PC-9 (cell line): ENCODE measurements around the gene TBCK.

Source experiments
- EZH2 ChIP-seq: fragments of 200-600 bp; sonication (generic); IDR thresholded peaks from 2 replicates; pipeline ENCODE4 v1.8.0; 2017; ENCODE audit warnings: antibody characterized with exemption, low read depth
- TF ChIP-seq, protein P1 (sequence below): fragments of 200-600 bp; sonication (generic); conservative IDR thresholded peaks from 2 replicates; pipeline ENCODE4 v1.6.1; 2017; ENCODE audit warnings: mixed run types, antibody characterized with exemption, mild to moderate bottlenecking, moderate library complexity

DNA sequence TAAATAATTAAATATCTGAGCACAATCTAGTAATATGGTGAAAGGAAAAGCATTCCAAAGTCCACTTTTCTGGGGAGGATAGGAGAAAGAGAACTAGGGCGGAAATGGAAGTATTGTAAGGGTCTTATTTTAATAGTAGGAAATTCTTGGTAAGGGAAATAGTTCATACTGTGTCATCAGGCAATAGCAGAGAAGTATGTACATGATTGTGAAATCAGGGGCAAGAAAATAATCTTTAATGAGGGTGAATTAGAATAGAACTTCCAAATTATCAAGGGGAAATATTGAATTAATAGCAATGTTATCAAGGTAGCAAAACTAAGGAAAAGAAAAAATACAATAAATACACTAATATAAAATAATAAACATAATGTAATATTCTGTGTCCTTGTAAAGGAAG lies 37.8 kb upstream of the TBCK start:
- TF ChIP-seq EZH2, result no peak
- TF ChIP-seq, protein P1, sequence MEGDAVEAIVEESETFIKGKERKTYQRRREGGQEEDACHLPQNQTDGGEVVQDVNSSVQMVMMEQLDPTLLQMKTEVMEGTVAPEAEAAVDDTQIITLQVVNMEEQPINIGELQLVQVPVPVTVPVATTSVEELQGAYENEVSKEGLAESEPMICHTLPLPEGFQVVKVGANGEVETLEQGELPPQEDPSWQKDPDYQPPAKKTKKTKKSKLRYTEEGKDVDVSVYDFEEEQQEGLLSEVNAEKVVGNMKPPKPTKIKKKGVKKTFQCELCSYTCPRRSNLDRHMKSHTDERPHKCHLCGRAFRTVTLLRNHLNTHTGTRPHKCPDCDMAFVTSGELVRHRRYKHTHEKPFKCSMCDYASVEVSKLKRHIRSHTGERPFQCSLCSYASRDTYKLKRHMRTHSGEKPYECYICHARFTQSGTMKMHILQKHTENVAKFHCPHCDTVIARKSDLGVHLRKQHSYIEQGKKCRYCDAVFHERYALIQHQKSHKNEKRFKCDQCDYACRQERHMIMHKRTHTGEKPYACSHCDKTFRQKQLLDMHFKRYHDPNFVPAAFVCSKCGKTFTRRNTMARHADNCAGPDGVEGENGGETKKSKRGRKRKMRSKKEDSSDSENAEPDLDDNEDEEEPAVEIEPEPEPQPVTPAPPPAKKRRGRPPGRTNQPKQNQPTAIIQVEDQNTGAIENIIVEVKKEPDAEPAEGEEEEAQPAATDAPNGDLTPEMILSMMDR, result no peak
